HepG2 (cell line): ENCODE measurements around the gene HSCB. TPM values are rescaled to one million over a fixed set of nuclear protein-coding genes. Genes with fewer than 3 reads are reported as not detected.

Experiments used
- AGO2 ChIP-seq: fragments of 200-400 bp; formaldehyde crosslinking; optimal IDR thresholded peaks from 2 replicates; pipeline ENCODE3; 2017; ENCODE audit warnings: mild to moderate bottlenecking, low read depth, low read length, moderate library complexity
- ARID5B ChIP-seq: IDR thresholded peaks from 2 replicates; pipeline ENCODE4 v1.4.0; 2020; ENCODE audit warnings: mild to moderate bottlenecking, missing genetic modification reagents
- BATF2 ChIP-seq: sonication (generic); formaldehyde crosslinking; IDR thresholded peaks from 2 replicates; pipeline ENCODE4 v1.8.0; 2022; ENCODE audit warnings: mild to moderate bottlenecking, missing genetic modification reagents, moderate library complexity
- BRD4 ChIP-seq: sonication (generic); formaldehyde crosslinking; IDR thresholded peaks from 2 replicates; pipeline ENCODE4 v1.4.0; 2020; ENCODE audit warnings: missing genetic modification reagents
- KLF16 ChIP-seq, 2 experiments: sonication (generic) in 1 of 2; formaldehyde crosslinking in 1 of 2; IDR thresholded peaks; 2 replicates each; pipeline versions ENCODE4 v1.6.1 to v1.8.0; 2016 to 2023; ENCODE audit warnings: missing genetic modification reagents in 2 of 2, missing compliant biosample characterization in 1 of 2
- KLF9 ChIP-seq: IDR thresholded peaks from 2 replicates; pipeline ENCODE4 v1.6.1; 2016; ENCODE audit warnings: low read depth
- MIER3 ChIP-seq: IDR thresholded peaks from 2 replicates; pipeline ENCODE4 v1.6.1; 2016; ENCODE audit warnings: missing compliant biosample characterization, borderline replicate concordance
- MYNN ChIP-seq: sonication (generic); formaldehyde crosslinking; IDR thresholded peaks from 2 replicates; pipeline ENCODE4 v1.4.0; 2020; ENCODE audit warnings: mild to moderate bottlenecking, low read depth, missing genetic modification reagents
- NCOA5 ChIP-seq: sonication (generic); formaldehyde crosslinking; IDR thresholded peaks from 2 replicates; pipeline ENCODE4 v1.4.0; 2020; ENCODE audit warnings: missing genetic modification reagents
- SOX5 ChIP-seq: IDR thresholded peaks from 2 replicates; pipeline ENCODE4 v1.6.1; 2016; ENCODE audit warnings: borderline replicate concordance
- TFDP2 ChIP-seq: sonication (generic); formaldehyde crosslinking; IDR thresholded peaks from 2 replicates; pipeline ENCODE4 v1.4.0; 2020; ENCODE audit warnings: missing genetic modification reagents
- TOE1 ChIP-seq: sonication (generic); formaldehyde crosslinking; IDR thresholded peaks from 2 replicates; pipeline ENCODE4 v1.4.0; 2020; ENCODE audit warnings: mild to moderate bottlenecking, missing genetic modification reagents
- ZBTB4 ChIP-seq: sonication (generic); formaldehyde crosslinking; IDR thresholded peaks from 2 replicates; pipeline ENCODE4 v1.4.0; 2020; ENCODE audit warnings: missing genetic modification reagents, mild to moderate bottlenecking, borderline replicate concordance
- ZMYM2 ChIP-seq: sonication (generic); formaldehyde crosslinking; IDR thresholded peaks from 2 replicates; pipeline ENCODE4 v1.8.0; 2022; ENCODE audit warnings: mild to moderate bottlenecking, missing genetic modification reagents
- ZMYM4 ChIP-seq: sonication (generic); formaldehyde crosslinking; IDR thresholded peaks from 2 replicates; pipeline ENCODE4 v1.8.1; 2023; ENCODE audit warnings: mild to moderate bottlenecking, missing genetic modification reagents
- ZNF251 ChIP-seq: sonication (generic); formaldehyde crosslinking; IDR thresholded peaks from 2 replicates; pipeline ENCODE4 v1.9.0; 2021; ENCODE audit warnings: mild to moderate bottlenecking, missing genetic modification reagents
- ZNF296 ChIP-seq: sonication (generic); formaldehyde crosslinking; conservative IDR thresholded peaks from 2 replicates; pipeline ENCODE4 v1.5.0; 2020; ENCODE audit warnings: mild to moderate bottlenecking, missing genetic modification reagents
- ZNF382 ChIP-seq: sonication (generic); formaldehyde crosslinking; IDR thresholded peaks from 2 replicates; pipeline ENCODE4 v1.5.0; 2020; ENCODE audit warnings: missing genetic modification reagents, mild to moderate bottlenecking, borderline replicate concordance
- ZNF768 ChIP-seq: sonication (generic); formaldehyde crosslinking; IDR thresholded peaks from 2 replicates; pipeline ENCODE4 v1.4.0; 2020; ENCODE audit warnings: missing genetic modification reagents
- ZSCAN20 ChIP-seq: sonication (generic); formaldehyde crosslinking; IDR thresholded peaks from 2 replicates; pipeline ENCODE4 v1.4.0; 2020; ENCODE audit warnings: missing genetic modification reagents, mild to moderate bottlenecking, borderline replicate concordance
- polyA plus RNA-seq, 8 experiments: library from polyadenylated mRNA; depleted of rRNA in 3 of 8; stranded (reverse) in 7 of 8; unstranded in 1 of 8; fragments of >200 nt; fragmentation: Illumina TruSeq in 4 of 8; extraction: Trizol in 4 of 8; gene quantifications; 2 replicates each; pipeline versions ENCODE4 v1.2.1 to v1.2.3, GENCODE V29; 2011 to 2016; ENCODE audit warnings: low read depth in 4 of 8, missing spikeins in 1 of 8, mixed read lengths in 1 of 8; ENCODE audit not compliant: insufficient read depth in 1 of 8
- total RNA-seq, 5 experiments: library from RNA; depleted of rRNA; stranded (reverse); fragments of >200 nt; fragmentation: Illumina TruSeq; extraction: Trizol; gene quantifications; 2 replicates each; pipeline ENCODE4 v1.2.3, GENCODE V29; 2016; ENCODE audit warnings: low read depth in 1 of 5

HSCB gene
- total and polyA plus RNA-seq, 2 of the 13 experiments (the other 11 are each of a cell fraction or from before 2014, with no cell fraction given), result 15.4 to 20.9 TPM

- TF ChIP-seq AGO2 (peak; percentile 78), MYNN (CRISPR knock-in tag) (no peak), ZSCAN20 (CRISPR knock-in tag) (no peak), ZNF768 (CRISPR knock-in tag) (no peak), ZNF251 (CRISPR knock-in tag) (no peak), ZNF296 (CRISPR knock-in tag) (no peak), MIER3 (CRISPR knock-in tag) (no peak), BATF2 (no peak), ZMYM4 (CRISPR knock-in tag) (peak; percentile 22; the same call in 1 of the 2 replicates), BRD4 (CRISPR knock-in tag) (no peak), KLF9 (CRISPR knock-in tag) (no peak), TOE1 (CRISPR knock-in tag) (0 out of 2 replicates have a peak, but pooled peaks have one; percentile 8), ZNF382 (CRISPR knock-in tag) (no peak), ARID5B (0 out of 2 replicates have a peak, but pooled peaks have one; percentile 33), KLF16 (CRISPR knock-in tag; IDR thresholded peaks at IDR 0.05) (peak in 1 of 2 experiments; percentile 73; a peak in 2 of 4 replicates), NCOA5 (no peak), ZBTB4 (CRISPR knock-in tag) (0 out of 2 replicates have a peak, but pooled peaks have one; percentile 14), TFDP2 (CRISPR knock-in tag) (no peak), SOX5 (CRISPR knock-in tag) (peak; percentile 39; the same call in 1 of the 2 replicates), ZMYM2 (peak; percentile 37; the same call in 1 of the 2 replicates)
Measured at GRCh38 chr22:28792491-28793383, 50.9 kb downstream of the HSCB start (continued).
